PFSK-1 (cell line): ENCODE results near the gene NPC1L1.

ENCODE experiments used
- POLR2AphosphoS5 ChIP-seq: IDR thresholded peaks from 2 replicates; pipeline ENCODE4 v1.6.1; 2012; ENCODE audit warnings: low read depth, mild to moderate bottlenecking, control low read depth, low read length, moderate library complexity
- REST ChIP-seq, 2 experiments: IDR thresholded peaks; 2 replicates each; pipeline versions ENCODE4 v1.6.1 to v1.8.0; 2011 to 2012; ENCODE audit warnings: low read depth in 2 of 2, low read length in 2 of 2, control low read depth in 1 of 2, inconsistent platforms in 1 of 2, mild to moderate bottlenecking in 1 of 2, moderate library complexity in 1 of 2; ENCODE audit not compliant: insufficient read depth in 1 of 2
- TAF1 ChIP-seq: IDR thresholded peaks from 2 replicates; pipeline ENCODE4 v1.6.1; 2012; ENCODE audit warnings: low read length, control low read depth, borderline replicate concordance; ENCODE audit not compliant: insufficient read depth

GRCh38 chr7:44496385-44496784, 44.7 kb downstream of the NPC1L1 start:
- TF ChIP-seq TAF1: no peak
- no peak for TF ChIP-seq POLR2AphosphoS5
- no peak for TF ChIP-seq REST (IDR thresholded peaks at IDR 0.05; ENCODE audit: insufficient read depth in 1 of 2, low read depth in 2 of 2, low read length in 2 of 2)
